PFSK-1 (cell line): Measurements from ENCODE around the gene PHACTR3.

Experiments
- FOXP2 ChIP-seq: optimal IDR thresholded peaks from 2 replicates; pipeline ENCODE3; 2011; ENCODE audit warnings: borderline replicate concordance, control low read depth, inconsistent platforms; ENCODE audit not compliant: insufficient read depth; ENCODE audit errors: extremely low read length, extremely low read depth
- POLR2AphosphoS5 ChIP-seq: IDR thresholded peaks from 2 replicates; pipeline ENCODE4 v1.6.1; 2012; ENCODE audit warnings: low read depth, mild to moderate bottlenecking, control low read depth, low read length, moderate library complexity
- SIN3A ChIP-seq: IDR thresholded peaks from 2 replicates; pipeline ENCODE4 v1.6.1; 2012; ENCODE audit warnings: mild to moderate bottlenecking, low read length, moderate library complexity, borderline replicate concordance; ENCODE audit not compliant: insufficient read depth
- TAF1 ChIP-seq: IDR thresholded peaks from 2 replicates; pipeline ENCODE4 v1.6.1; 2012; ENCODE audit warnings: low read length, control low read depth, borderline replicate concordance; ENCODE audit not compliant: insufficient read depth
- TF ChIP-seq, protein P1 (sequence below), 2 experiments: IDR thresholded peaks; 2 replicates each; pipeline versions ENCODE4 v1.6.1 to v1.8.0; 2011 to 2012; ENCODE audit warnings: low read depth in 2 of 2, low read length in 2 of 2, control low read depth in 1 of 2, inconsistent platforms in 1 of 2, mild to moderate bottlenecking in 1 of 2, moderate library complexity in 1 of 2; ENCODE audit not compliant: insufficient read depth in 1 of 2

The PHACTR3 gene

GRCh38 chr20:59873409-59873808 is 269.1 kb downstream of the PHACTR3 start:
- TF ChIP-seq FOXP2: no peak
- TF ChIP-seq TAF1: no peak
- TF ChIP-seq SIN3A: no peak
- TF ChIP-seq POLR2AphosphoS5: no peak
- TF ChIP-seq, protein P1, sequence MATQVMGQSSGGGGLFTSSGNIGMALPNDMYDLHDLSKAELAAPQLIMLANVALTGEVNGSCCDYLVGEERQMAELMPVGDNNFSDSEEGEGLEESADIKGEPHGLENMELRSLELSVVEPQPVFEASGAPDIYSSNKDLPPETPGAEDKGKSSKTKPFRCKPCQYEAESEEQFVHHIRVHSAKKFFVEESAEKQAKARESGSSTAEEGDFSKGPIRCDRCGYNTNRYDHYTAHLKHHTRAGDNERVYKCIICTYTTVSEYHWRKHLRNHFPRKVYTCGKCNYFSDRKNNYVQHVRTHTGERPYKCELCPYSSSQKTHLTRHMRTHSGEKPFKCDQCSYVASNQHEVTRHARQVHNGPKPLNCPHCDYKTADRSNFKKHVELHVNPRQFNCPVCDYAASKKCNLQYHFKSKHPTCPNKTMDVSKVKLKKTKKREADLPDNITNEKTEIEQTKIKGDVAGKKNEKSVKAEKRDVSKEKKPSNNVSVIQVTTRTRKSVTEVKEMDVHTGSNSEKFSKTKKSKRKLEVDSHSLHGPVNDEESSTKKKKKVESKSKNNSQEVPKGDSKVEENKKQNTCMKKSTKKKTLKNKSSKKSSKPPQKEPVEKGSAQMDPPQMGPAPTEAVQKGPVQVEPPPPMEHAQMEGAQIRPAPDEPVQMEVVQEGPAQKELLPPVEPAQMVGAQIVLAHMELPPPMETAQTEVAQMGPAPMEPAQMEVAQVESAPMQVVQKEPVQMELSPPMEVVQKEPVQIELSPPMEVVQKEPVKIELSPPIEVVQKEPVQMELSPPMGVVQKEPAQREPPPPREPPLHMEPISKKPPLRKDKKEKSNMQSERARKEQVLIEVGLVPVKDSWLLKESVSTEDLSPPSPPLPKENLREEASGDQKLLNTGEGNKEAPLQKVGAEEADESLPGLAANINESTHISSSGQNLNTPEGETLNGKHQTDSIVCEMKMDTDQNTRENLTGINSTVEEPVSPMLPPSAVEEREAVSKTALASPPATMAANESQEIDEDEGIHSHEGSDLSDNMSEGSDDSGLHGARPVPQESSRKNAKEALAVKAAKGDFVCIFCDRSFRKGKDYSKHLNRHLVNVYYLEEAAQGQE (IDR thresholded peaks at IDR 0.05; ENCODE audit: insufficient read depth in 1 of 2, low read depth in 2 of 2, low read length in 2 of 2): no peak

GRCh38 chr20:59880198-59880597 is 275.9 kb downstream of the PHACTR3 start:
- TF ChIP-seq SIN3A: no peak
- no peak for TF ChIP-seq FOXP2
- TF ChIP-seq, protein P1 (IDR thresholded peaks at IDR 0.05; ENCODE audit: insufficient read depth in 1 of 2, low read depth in 2 of 2, low read length in 2 of 2): no peak
- no peak for TF ChIP-seq POLR2AphosphoS5
- TF ChIP-seq TAF1: no peak

GRCh38 chr20:59884494-59884893 is 280.2 kb downstream of the PHACTR3 start:
- TF ChIP-seq, protein P1 (IDR thresholded peaks at IDR 0.05; ENCODE audit: insufficient read depth in 1 of 2, low read depth in 2 of 2, low read length in 2 of 2): no peak
- no peak for TF ChIP-seq SIN3A
- TF ChIP-seq TAF1: no peak
- TF ChIP-seq POLR2AphosphoS5: no peak
- TF ChIP-seq FOXP2: no peak

DNA sequence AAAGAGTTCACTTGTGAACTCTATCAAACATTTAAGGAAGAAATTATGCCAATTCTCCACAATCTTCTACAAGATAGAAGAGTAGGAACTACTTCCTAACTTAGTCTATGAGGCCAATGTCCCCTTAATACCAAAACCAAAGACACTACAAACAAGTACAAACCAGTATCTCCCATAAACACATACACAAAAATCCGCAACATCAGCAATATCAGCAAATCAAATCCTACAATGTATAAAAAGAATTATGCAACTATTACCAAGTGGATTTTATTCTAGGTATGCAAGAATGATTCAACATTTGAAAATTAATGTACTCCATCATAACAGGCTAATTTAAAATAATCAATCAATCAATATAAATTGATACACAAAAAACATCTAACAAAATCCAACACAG is 283.7 kb downstream of the PHACTR3 start:
- TF ChIP-seq TAF1 (no peak), FOXP2 (no peak), POLR2AphosphoS5 (no peak), SIN3A (no peak)
- TF ChIP-seq, protein P1 (IDR thresholded peaks at IDR 0.05; ENCODE audit: insufficient read depth in 1 of 2, low read depth in 2 of 2, low read length in 2 of 2): no peak

DNA sequence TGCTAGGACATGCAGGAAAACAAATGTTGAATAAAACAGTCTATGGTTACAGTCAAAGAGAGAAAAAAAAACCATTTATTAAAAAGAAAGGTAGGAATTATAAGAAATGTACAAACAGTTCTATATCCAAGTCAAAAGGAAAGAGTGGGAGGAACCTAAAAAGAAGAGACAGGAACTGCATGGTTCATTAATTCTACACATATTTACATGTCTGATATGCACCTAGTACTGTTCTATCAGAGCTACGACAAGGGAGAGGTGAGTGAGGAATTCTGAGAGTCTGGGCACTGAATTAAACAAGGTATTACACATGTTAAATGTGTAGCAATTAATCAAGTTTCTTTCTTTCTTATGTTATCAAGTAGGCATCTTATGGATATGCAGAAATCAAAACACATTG is 287.2 kb downstream of the PHACTR3 start:
- TF ChIP-seq FOXP2 (no peak), POLR2AphosphoS5 (no peak), SIN3A (no peak), TAF1 (no peak)
- TF ChIP-seq, protein P1 (IDR thresholded peaks at IDR 0.05; ENCODE audit: insufficient read depth in 1 of 2, low read depth in 2 of 2, low read length in 2 of 2): no peak
